Measurements from ENCODE around the gene ST7. TPM values are rescaled to one million over a fixed set of nuclear protein-coding genes. Genes with fewer than 3 reads are reported as not detected.

Gene ST7
- total and polyA plus RNA-seq, 2 of the 8 experiments (the other 6 are each of a cell fraction or from before 2014, with no cell fraction given) = 16.3 to 18.0 TPM

- TF ChIP-seq POLR2AphosphoS5 (IDR thresholded peaks at IDR 0.05; ENCODE audit: low read depth, low read length) = no peak
These were observed 192.0 kb downstream of the ST7 start (continued) for GRCh38 chr7:117145333-117145732.

All from H1 (cell line).